Measurements from ENCODE around the gene ITPK1.

DNA sequence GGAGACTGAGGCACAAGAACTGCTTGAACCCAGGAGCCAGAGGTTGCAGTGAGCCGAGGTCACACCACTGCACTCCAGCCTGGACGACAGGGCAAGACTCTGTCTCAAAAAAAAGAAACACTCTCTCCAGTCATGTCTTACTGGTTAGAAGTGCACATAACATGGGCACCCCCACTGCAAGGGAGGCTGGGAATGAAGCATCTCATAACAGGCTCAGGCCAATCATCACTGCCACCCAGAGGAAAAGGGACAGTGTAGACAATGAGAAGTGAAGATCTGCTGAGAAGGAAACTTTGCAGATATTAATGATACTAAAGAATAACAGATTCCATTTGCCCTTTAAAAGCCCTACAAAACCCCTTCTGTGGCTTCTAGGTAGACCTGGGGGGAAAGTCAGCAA lies 66.9 kb downstream of the ITPK1 start:
- TF ChIP-seq ZBTB7A (IDR thresholded peaks at IDR 0.05; ENCODE audit: low read depth) (no peak), EP300 (IDR thresholded peaks at IDR 0.05; ENCODE audit: borderline replicate concordance) (no peak), EGR1 (IDR thresholded peaks at IDR 0.05) (no peak), RAD21 (IDR thresholded peaks at IDR 0.05; ENCODE audit: low read depth) (no peak; the same call in 1 of the 2 replicates), CEBPB (IDR thresholded peaks at IDR 0.05) (no peak), CREB1 (IDR thresholded peaks at IDR 0.05; ENCODE audit: low read depth) (no peak), TCF12 (IDR thresholded peaks at IDR 0.05; ENCODE audit: low read depth) (no peak), YY1 (IDR thresholded peaks at IDR 0.05; ENCODE audit: low read depth) (no peak)

Measured in Ishikawa (cell line).